Neuronal stem cell (in vitro differentiated cells): ENCODE data around the gene MYO15B.

ENCODE experiments used
- DNase-seq: peaks from one replicate; pipeline ENCODE4 v3.0.0-alpha.2; 2013; ENCODE audit warnings: low spot score
- H2AFZ ChIP-seq: one replicate; pipeline ENCODE4 v1.6.1; 2013; ENCODE audit warnings: mild to moderate bottlenecking, low read length, inconsistent platforms
- H2AK5ac ChIP-seq: 2 replicates; pipeline ENCODE4 v1.6.1; 2013; ENCODE audit warnings: low read depth, mild to moderate bottlenecking, inconsistent platforms, low read length, moderate library complexity, mixed read lengths
- H2BK120ac ChIP-seq: 2 replicates; pipeline ENCODE4 v1.6.1; 2013; ENCODE audit warnings: low read depth, mild to moderate bottlenecking, inconsistent platforms, low read length, moderate library complexity, mixed read lengths
- H2BK12ac ChIP-seq: one replicate; pipeline ENCODE4 v1.6.1; 2013; ENCODE audit warnings: low read length, inconsistent platforms
- H2BK15ac ChIP-seq: 2 replicates; pipeline ENCODE4 v1.6.1; 2013; ENCODE audit warnings: mild to moderate bottlenecking, low read length, inconsistent platforms, mixed read lengths
- H2BK5ac ChIP-seq: one replicate; pipeline ENCODE4 v1.6.1; 2013; ENCODE audit warnings: inconsistent platforms, mild to moderate bottlenecking, low read length, moderate library complexity
- H3K14ac ChIP-seq: one replicate; pipeline ENCODE4 v1.6.1; 2013; ENCODE audit warnings: low read length, inconsistent platforms
- H3K18ac ChIP-seq: 2 replicates; pipeline ENCODE4 v1.6.1; 2013; ENCODE audit warnings: low read length, inconsistent platforms
- H3K23ac ChIP-seq: 2 replicates; pipeline ENCODE4 v1.6.1; 2013; ENCODE audit warnings: low read depth, mild to moderate bottlenecking, mixed read lengths, low read length, inconsistent platforms; ENCODE audit not compliant: poor library complexity
- H3K27ac ChIP-seq: replicated peaks from 3 replicates; pipeline ENCODE4 v1.5.1; 2013; ENCODE audit warnings: low read length, inconsistent platforms
- H3K27me3 ChIP-seq, 3 experiments: 2 replicates each; pipeline ENCODE4 v1.6.1; 2013; ENCODE audit warnings: low read length in 3 of 3, mild to moderate bottlenecking in 2 of 3, inconsistent platforms in 1 of 3, low read depth in 1 of 3, mixed read lengths in 1 of 3, moderate library complexity in 1 of 3; ENCODE audit not compliant: control insufficient read depth in 3 of 3, insufficient read depth in 3 of 3
- H3K36me3 ChIP-seq, 2 donors: replicated peaks in 1 of 2; 2 replicates each; pipeline ENCODE4 v1.6.1; 2013; ENCODE audit warnings: low read length in 2 of 2; ENCODE audit not compliant: control insufficient read depth in 2 of 2, insufficient read depth in 2 of 2
- H3K4ac ChIP-seq: 2 replicates; pipeline ENCODE4 v1.6.1; 2013; ENCODE audit warnings: inconsistent platforms, mild to moderate bottlenecking, low read length, moderate library complexity
- H3K4me1 ChIP-seq, 2 donors: 1 replicate in 1 of 2; 2 replicates in 1 of 2; pipeline ENCODE4 v1.6.1; 2013; ENCODE audit warnings: low read length in 2 of 2, low read depth in 1 of 2; ENCODE audit not compliant: control insufficient read depth in 2 of 2, insufficient read depth in 1 of 2
- H3K4me2 ChIP-seq: one replicate; pipeline ENCODE4 v1.6.1; 2013; ENCODE audit warnings: mild to moderate bottlenecking, low read length, inconsistent platforms; ENCODE audit not compliant: insufficient read depth, poor library complexity, severe bottlenecking
- H3K4me3 ChIP-seq, 2 donors: 2 replicates each; pipeline ENCODE4 v1.5.1; 2013; ENCODE audit warnings: low read length in 2 of 2, mild to moderate bottlenecking in 2 of 2, inconsistent platforms in 1 of 2, moderate library complexity in 1 of 2
- H3K79me1 ChIP-seq: one replicate; pipeline ENCODE4 v1.6.1; 2013; ENCODE audit warnings: low read depth, mild to moderate bottlenecking, inconsistent platforms, low read length, moderate library complexity
- H3K9ac ChIP-seq: one replicate; pipeline ENCODE4 v1.6.1; 2013; ENCODE audit warnings: mild to moderate bottlenecking, low read depth, low read length, inconsistent platforms; ENCODE audit not compliant: poor library complexity
- H3K9me3 ChIP-seq, 2 donors: replicated peaks in 1 of 2; 2 replicates each; pipeline versions ENCODE3 to v1.6.1; 2013; ENCODE audit warnings: low read length in 2 of 2, mild to moderate bottlenecking in 2 of 2, inconsistent platforms in 1 of 2, low read depth in 1 of 2, mixed read lengths in 1 of 2, moderate library complexity in 1 of 2; ENCODE audit not compliant: control insufficient read depth in 2 of 2, insufficient read depth in 1 of 2
- H4K8ac ChIP-seq: one replicate; pipeline ENCODE4 v1.6.1; 2013; ENCODE audit warnings: low read depth, mild to moderate bottlenecking, inconsistent platforms, low read length, moderate library complexity
- H4K91ac ChIP-seq: one replicate; pipeline ENCODE4 v1.6.1; 2013; ENCODE audit warnings: low read length, low read depth, mild to moderate bottlenecking, inconsistent platforms; ENCODE audit not compliant: poor library complexity
- WGBS, 2 donors: extraction: QIAGEN DNeasy Blood & Tissue Kit; methylation state at CpG; one replicate each; pipeline ENCODE4 v1.1.7; 2013; ENCODE audit warnings: missing lambda C conversion rate in 2 of 2, mixed read lengths in 1 of 2; ENCODE audit not compliant: insufficient read length in 2 of 2, insufficient replicate concordance in 1 of 2; ENCODE audit errors: extremely low coverage in 2 of 2; 5-methylcytosine and 5-hydroxymethylcytosine counted together

The MYO15B gene

GRCh38 chr17:75594499-75595283 lies 7.1 kb downstream of the MYO15B start:
- no peaks in the 10 kb centered on the region for H3K36me3 ChIP-seq
- peak overlapping the region; percentile 53 for H2BK5ac ChIP-seq
- H3K23ac ChIP-seq = peak overlapping the region; percentile 85
- peaks cover 3% of the 10 kb centered on the region for H3K79me1 ChIP-seq
- no peak overlapping the region for H3K4me3 ChIP-seq
- no peaks in the 10 kb centered on the region for H3K9me3 ChIP-seq
- peak overlapping the region; percentile 93 for H3K4ac ChIP-seq
- H3K14ac ChIP-seq = peak overlapping the region; percentile 94
- H3K18ac ChIP-seq = peak overlapping the region; percentile 0
- peak overlapping the region; percentile 1 for H4K91ac ChIP-seq
- peak overlapping the region; percentile 17 for H4K8ac ChIP-seq
- H3K4me1 ChIP-seq = no peaks in the 10 kb centered on the region
- H3K4me2 ChIP-seq = no peak overlapping the region
- peaks cover 0 to 35% (median 7%) of the 10 kb centered on the region in 3 experiments for H3K27me3 ChIP-seq
- H2BK15ac ChIP-seq = no peak overlapping the region
- DNase-seq = no peak
- no peak overlapping the region for H2BK120ac ChIP-seq
- no peak overlapping the region for H3K27ac ChIP-seq
- peak overlapping the region; percentile 38 for H3K9ac ChIP-seq
- peak overlapping the region; percentile 47 for H2AK5ac ChIP-seq
- H2AFZ ChIP-seq = no peak overlapping the region
- H2BK12ac ChIP-seq = peak overlapping the region; percentile 4
- WGBS, 2 donors = no CpG with 5 or more reads among the region's 28 CpGs

GRCh38 chr17:75595284-75595919 lies 7.8 kb downstream of the MYO15B start:
- Histone ChIP-seq H3K4me2 (no peak overlapping the region), H3K4me3 (no peak overlapping the region), H3K79me1 (peaks cover 3% of the 10 kb centered on the region), H4K8ac (no peak overlapping the region), H2BK15ac (no peak overlapping the region), H3K4me1 (no peaks in the 10 kb centered on the region), H3K9ac (no peak overlapping the region), H4K91ac (no peak overlapping the region), H2BK5ac (no peak overlapping the region), H3K27me3 (peaks cover 0 to 34% (median 1%) of the 10 kb centered on the region in 3 experiments), H2BK120ac (no peak overlapping the region), H3K14ac (no peak overlapping the region), H3K36me3 (no peaks in the 10 kb centered on the region), H3K23ac (peak overlapping the region; percentile 85), H3K9me3 (no peaks in the 10 kb centered on the region), H2AFZ (no peak overlapping the region), H2BK12ac (no peak overlapping the region), H2AK5ac (peak overlapping the region; percentile 47), H3K4ac (no peak overlapping the region), H3K27ac (no peak overlapping the region), H3K18ac (peak overlapping the region; percentile 41)
- no CpG with 5 or more reads among the region's 13 CpGs for WGBS, 2 donors
- DNase-seq = no peak

- Histone ChIP-seq H3K27ac (no peak overlapping the region), H3K4me1 (no peaks in the 10 kb centered on the region), H2BK15ac (peak overlapping the region; percentile 67), H3K36me3 (no peaks in the 10 kb centered on the region), H3K4ac (no peak overlapping the region), H3K9ac (no peak overlapping the region), H3K18ac (no peak overlapping the region), H2BK12ac (no peak overlapping the region), H2AK5ac (no peak overlapping the region), H3K14ac (no peak overlapping the region), H4K8ac (no peak overlapping the region), H3K27me3 (peaks cover 0 to 29% (median 0%) of the 10 kb centered on the region in 3 experiments), H3K79me1 (peaks cover 3% of the 10 kb centered on the region), H3K23ac (peak overlapping the region; percentile 94), H4K91ac (no peak overlapping the region), H2BK5ac (no peak overlapping the region), H3K4me3 (no peak overlapping the region), H3K9me3 (no peaks in the 10 kb centered on the region), H3K4me2 (no peak overlapping the region), H2BK120ac (no peak overlapping the region), H2AFZ (no peak overlapping the region)
- no peak for DNase-seq
- WGBS, 2 donors = no CpG with 5 or more reads among the region's 6 CpGs
These were observed 8.3 kb downstream of the MYO15B start for GRCh38 chr17:75595920-75596313.
